ENCODE measurements around the gene PCID2. TPM values are rescaled to one million over a fixed set of nuclear protein-coding genes. Genes with fewer than 3 reads are reported as not detected.
A peak's percentile ranks its signal among the peaks of the same experiment; 100 is the strongest.

PCID2 gene
- total and polyA plus RNA-seq, 2 of the 13 experiments (the other 11 are each of a cell fraction or from before 2014, with no cell fraction given): 65.0 to 111 TPM

DNA sequence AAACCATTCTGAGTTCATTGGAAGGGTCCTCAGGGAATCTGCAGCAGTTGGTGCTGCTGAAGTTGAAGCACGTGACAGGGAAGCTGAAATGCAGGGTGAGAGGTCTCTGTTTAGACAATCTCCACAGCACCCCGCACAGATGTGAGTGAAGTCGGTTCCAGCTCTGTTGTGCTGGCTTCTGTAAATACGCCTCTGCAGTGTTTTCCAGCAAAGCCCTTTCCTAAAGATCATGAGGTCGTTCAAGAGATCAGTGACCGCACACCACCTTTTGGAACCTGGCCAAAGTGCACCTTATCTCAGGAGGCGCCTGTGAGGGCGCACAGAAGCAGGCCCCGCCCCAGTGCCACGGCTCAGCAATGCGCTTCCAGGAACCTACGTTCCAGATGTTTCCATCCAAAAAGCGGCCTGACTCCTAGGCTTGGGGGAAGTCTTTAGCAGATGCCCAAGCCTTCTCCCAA, 11.7 kb upstream of the PCID2 start (continued):
- TF ChIP-seq NCOR1 (IDR thresholded peaks at IDR 0.05; ENCODE audit: borderline replicate concordance, low read length) (peak; percentile 89), EZH2 (conservative IDR thresholded peaks at IDR 0.05; ENCODE audit: low read depth, low read length) (no peak), SP4 (CRISPR knock-in tag; IDR thresholded peaks at IDR 0.05) (no peak), TBX2 (CRISPR knock-in tag; IDR thresholded peaks at IDR 0.05; ENCODE audit: borderline replicate concordance) (peak; percentile 83), KMT2B (CRISPR knock-in tag; IDR thresholded peaks at IDR 0.05) (no peak), TERF1 (CRISPR knock-in tag; IDR thresholded peaks at IDR 0.05) (no peak), PLSCR1 (CRISPR knock-in tag; IDR thresholded peaks at IDR 0.05; ENCODE audit: borderline replicate concordance) (peak; percentile 31; the same call in 1 of the 2 replicates), RFX3 (CRISPR knock-in tag; IDR thresholded peaks at IDR 0.05) (no peak), TGIF2 (CRISPR knock-in tag; IDR thresholded peaks at IDR 0.05) (no peak), SAP130 (CRISPR knock-in tag; IDR thresholded peaks at IDR 0.05; ENCODE audit: low read depth) (peak; percentile 83), SRSF1 (optimal IDR thresholded peaks at IDR 0.05; ENCODE audit: low read depth, low read length) (no peak), ATM (IDR thresholded peaks at IDR 0.05; ENCODE audit: borderline replicate concordance) (no peak), NKX3-1 (CRISPR knock-in tag; IDR thresholded peaks at IDR 0.05) (no peak), ZNF687 (CRISPR knock-in tag; IDR thresholded peaks at IDR 0.05) (peak; percentile 94), ZNF713 (CRISPR knock-in tag; IDR thresholded peaks at IDR 0.05) (no peak), IRF1 (CRISPR knock-in tag; IDR thresholded peaks at IDR 0.05; ENCODE audit: low read depth) (no peak), PHB2 (IDR thresholded peaks at IDR 0.05; ENCODE audit: partially characterized antibody) (no peak), ZNF138 (CRISPR knock-in tag; IDR thresholded peaks at IDR 0.05; ENCODE audit: low read depth) (no peak), IKZF1 (IDR thresholded peaks at IDR 0.05) (no peak)
- TF ChIP-seq, protein P1, sequence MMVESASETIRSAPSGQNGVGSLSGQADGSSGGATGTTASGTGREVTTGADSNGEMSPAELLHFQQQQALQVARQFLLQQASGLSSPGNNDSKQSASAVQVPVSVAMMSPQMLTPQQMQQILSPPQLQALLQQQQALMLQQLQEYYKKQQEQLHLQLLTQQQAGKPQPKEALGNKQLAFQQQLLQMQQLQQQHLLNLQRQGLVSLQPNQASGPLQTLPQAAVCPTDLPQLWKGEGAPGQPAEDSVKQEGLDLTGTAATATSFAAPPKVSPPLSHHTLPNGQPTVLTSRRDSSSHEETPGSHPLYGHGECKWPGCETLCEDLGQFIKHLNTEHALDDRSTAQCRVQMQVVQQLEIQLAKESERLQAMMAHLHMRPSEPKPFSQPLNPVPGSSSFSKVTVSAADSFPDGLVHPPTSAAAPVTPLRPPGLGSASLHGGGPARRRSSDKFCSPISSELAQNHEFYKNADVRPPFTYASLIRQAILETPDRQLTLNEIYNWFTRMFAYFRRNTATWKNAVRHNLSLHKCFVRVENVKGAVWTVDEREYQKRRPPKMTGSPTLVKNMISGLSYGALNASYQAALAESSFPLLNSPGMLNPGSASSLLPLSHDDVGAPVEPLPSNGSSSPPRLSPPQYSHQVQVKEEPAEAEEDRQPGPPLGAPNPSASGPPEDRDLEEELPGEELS (CRISPR knock-in tag; IDR thresholded peaks at IDR 0.05): peak; percentile 80

All from HepG2 (cell line).